CD4-positive, alpha-beta T cell treated with Interleukin-17A for 4 hours (primary cell): ENCODE results near the gene GSS.

Source experiments
- DNase-seq: peaks from one replicate; pipeline ENCODE4 v3.0.0-alpha.2; 2020; ENCODE audit warnings: mixed read lengths

GSS gene

GRCh38 chr20:34992751-34993417 is 37.3 kb upstream of the GSS start:
- no peak for DNase-seq

GRCh38 chr20:34990661-34991214 is 35.1 kb upstream of the GSS start:
- DNase-seq, result no peak

- no peak for DNase-seq
Observed at GRCh38 chr20:34990231-34990630, 34.6 kb upstream of the GSS start.

GRCh38 chr20:34989670-34990069 is 34.1 kb upstream of the GSS start:
- DNase-seq, result no peak

- no peak for DNase-seq
Observed at GRCh38 chr20:34989118-34989517, 33.5 kb upstream of the GSS start.

GRCh38 chr20:34988191-34988540 is 32.6 kb upstream of the GSS start:
- DNase-seq, result no peak

- DNase-seq, result no peak
Observed at GRCh38 chr20:34987288-34988190, 31.9 kb upstream of the GSS start.

- no peak for DNase-seq
Observed at GRCh38 chr20:34986311-34987287, 31.0 kb upstream of the GSS start.

GRCh38 chr20:34985461-34986310 is 30.1 kb upstream of the GSS start:
- DNase-seq, result no peak

GRCh38 chr20:34984756-34985261 is 29.2 kb upstream of the GSS start:
- no peak for DNase-seq

GRCh38 chr20:34983995-34984735 is 28.6 kb upstream of the GSS start:
- DNase-seq, result no peak

GRCh38 chr20:34983089-34983820 is 27.6 kb upstream of the GSS start:
- no peak for DNase-seq

- DNase-seq, result no peak
Observed at GRCh38 chr20:34982270-34983088, 26.9 kb upstream of the GSS start.

GRCh38 chr20:34980543-34981233 is 25.1 kb upstream of the GSS start:
- DNase-seq, result no peak

GRCh38 chr20:34979366-34980153 is 24.0 kb upstream of the GSS start:
- no peak for DNase-seq

GRCh38 chr20:34978092-34978744 is 22.6 kb upstream of the GSS start:
- DNase-seq, result no peak
